ENCODE results near the gene KPNA6. TPM values are rescaled to one million over a fixed set of nuclear protein-coding genes. Genes with fewer than 3 reads are reported as not detected.

KPNA6 gene
- total RNA-seq, 1 experiment from 2014 or later, result 104 TPM

- no peak for TF ChIP-seq JAZF1 (CRISPR knock-in tag; IDR thresholded peaks at IDR 0.05)
- no peak for TF ChIP-seq ATF6 (CRISPR knock-in tag; IDR thresholded peaks at IDR 0.05)
- no peak for TF ChIP-seq CTCF (IDR thresholded peaks at IDR 0.05)
- TF ChIP-seq ZBTB21 (CRISPR knock-in tag; IDR thresholded peaks at IDR 0.05; ENCODE audit: borderline replicate concordance), result no peak
- no peak for TF ChIP-seq ATF1 (CRISPR knock-in tag; IDR thresholded peaks at IDR 0.05)
- TF ChIP-seq IRF1 (CRISPR knock-in tag; IDR thresholded peaks at IDR 0.05), result no peak
These were observed 63.1 kb downstream of the KPNA6 start (continued) for GRCh38 chr1:32170991-32171390.

GRCh38 chr1:32172621-32173245 lies 64.9 kb downstream of the KPNA6 start:
- ATAC-seq (no peak), DNase-seq (ENCODE audit: low spot score) (no peak)
- ChIA-PET POLR2A (interaction anchor here (0.6 kb wide), 1 partner anchor 53 kb away, joined by 4 read pairs; no protein-coding TSS in a partner anchor), CTCF (interaction anchor here (1.0 kb wide), 1 partner anchor 28 kb away, joined by 3 read pairs; the partner anchor contains the start of gene CCDC28B)
- H3K27ac Mint-ChIP-seq, result peak overlapping the region; percentile 77; the same call in 1 of the 2 replicates
- no peaks in the 10 kb centered on the region for H3K27me3 Mint-ChIP-seq (ENCODE audit: low read depth)
- peaks cover 1% of the 10 kb centered on the region for H3K4me1 Mint-ChIP-seq
- TF ChIP-seq ZNF425 (CRISPR knock-in tag; conservative IDR thresholded peaks at IDR 0.05) (no peak), TP53 (CRISPR knock-in tag; IDR thresholded peaks at IDR 0.05) (no peak), TEAD1 (CRISPR knock-in tag; IDR thresholded peaks at IDR 0.05) (no peak), ZNF396 (CRISPR knock-in tag; IDR thresholded peaks at IDR 0.05; ENCODE audit: borderline replicate concordance) (no peak), ZNF138 (CRISPR knock-in tag; conservative IDR thresholded peaks at IDR 0.05) (no peak), PRRX2 (CRISPR knock-in tag; IDR thresholded peaks at IDR 0.05) (no peak), IRF1 (CRISPR knock-in tag; IDR thresholded peaks at IDR 0.05) (no peak)
- H3K9me3 Mint-ChIP-seq, result peaks cover 5% of the 10 kb centered on the region; the same call in 1 of the 2 replicates
- no peak overlapping the region for H3K4me3 Mint-ChIP-seq
- peaks cover 41% of the 10 kb centered on the region for H3K36me3 Mint-ChIP-seq

GRCh38 chr1:32178380-32179192 lies 70.7 kb downstream of the KPNA6 start:
- CTCF ChIA-PET, result interaction anchor here (0.6 to 3.6 kb wide), 12 partner anchors 22 to 389 kb away, joined by 3 to 21 read pairs (median 4); partner anchors contain the start of genes CCDC28B, IQCC, KPNA6 and TMEM39B
- Mint-ChIP-seq H3K36me3 (peaks cover 24% of the 10 kb centered on the region), H3K4me3 (peak overlapping the region; percentile 76), H3K27me3 (ENCODE audit: low read depth) (no peaks in the 10 kb centered on the region; the same call in 1 of the 2 replicates), H3K27ac (peak overlapping the region; percentile 92), H3K9me3 (no peaks in the 10 kb centered on the region), H3K4me1 (peaks cover 34% of the 10 kb centered on the region)
- POLR2A ChIA-PET, result interaction anchor here (0.7 to 2.4 kb wide), 6 partner anchors 19 to 106 kb away, joined by 3 to 12 read pairs (median 6); partner anchors contain the start of genes CCDC28B, IQCC, KPNA6 and TMEM39B
- TF ChIP-seq TEAD4 (CRISPR knock-in tag; IDR thresholded peaks at IDR 0.05), result no peak
- peak; percentile 84 for TF ChIP-seq GABPB1 (CRISPR knock-in tag; IDR thresholded peaks at IDR 0.05)
- ATAC-seq (no peak), DNase-seq (ENCODE audit: low spot score) (no peak)

All from WTC11 (cell line).